PC-9 (cell line): ENCODE measurements around the gene ZBTB24.

Experiments used
- CTCF ChIP-seq: fragments of 200-600 bp; sonication (generic); conservative IDR thresholded peaks from 2 replicates; pipeline ENCODE4 v1.6.1; 2017; ENCODE audit warnings: mixed run types, antibody characterized with exemption, mild to moderate bottlenecking, moderate library complexity
- EZH2 ChIP-seq: fragments of 200-600 bp; sonication (generic); IDR thresholded peaks from 2 replicates; pipeline ENCODE4 v1.8.0; 2017; ENCODE audit warnings: antibody characterized with exemption, low read depth

GRCh38 chr6:109455437-109456110 lies 27.4 kb downstream of the ZBTB24 start, which contains the start of gene MICAL1:
- TF ChIP-seq CTCF (no peak), EZH2 (no peak)
